Measurements from ENCODE around the gene ASMTL.
A peak's percentile ranks its signal among the peaks of the same experiment; 100 is the strongest.
"Not testable (repeated sequence)": the region's sequence is repeated elsewhere in the genome, so short reads cannot be mapped to it uniquely, and the experiment has no call there.

Gene ASMTL, protein sequence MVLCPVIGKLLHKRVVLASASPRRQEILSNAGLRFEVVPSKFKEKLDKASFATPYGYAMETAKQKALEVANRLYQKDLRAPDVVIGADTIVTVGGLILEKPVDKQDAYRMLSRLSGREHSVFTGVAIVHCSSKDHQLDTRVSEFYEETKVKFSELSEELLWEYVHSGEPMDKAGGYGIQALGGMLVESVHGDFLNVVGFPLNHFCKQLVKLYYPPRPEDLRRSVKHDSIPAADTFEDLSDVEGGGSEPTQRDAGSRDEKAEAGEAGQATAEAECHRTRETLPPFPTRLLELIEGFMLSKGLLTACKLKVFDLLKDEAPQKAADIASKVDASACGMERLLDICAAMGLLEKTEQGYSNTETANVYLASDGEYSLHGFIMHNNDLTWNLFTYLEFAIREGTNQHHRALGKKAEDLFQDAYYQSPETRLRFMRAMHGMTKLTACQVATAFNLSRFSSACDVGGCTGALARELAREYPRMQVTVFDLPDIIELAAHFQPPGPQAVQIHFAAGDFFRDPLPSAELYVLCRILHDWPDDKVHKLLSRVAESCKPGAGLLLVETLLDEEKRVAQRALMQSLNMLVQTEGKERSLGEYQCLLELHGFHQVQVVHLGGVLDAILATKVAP

DNA sequence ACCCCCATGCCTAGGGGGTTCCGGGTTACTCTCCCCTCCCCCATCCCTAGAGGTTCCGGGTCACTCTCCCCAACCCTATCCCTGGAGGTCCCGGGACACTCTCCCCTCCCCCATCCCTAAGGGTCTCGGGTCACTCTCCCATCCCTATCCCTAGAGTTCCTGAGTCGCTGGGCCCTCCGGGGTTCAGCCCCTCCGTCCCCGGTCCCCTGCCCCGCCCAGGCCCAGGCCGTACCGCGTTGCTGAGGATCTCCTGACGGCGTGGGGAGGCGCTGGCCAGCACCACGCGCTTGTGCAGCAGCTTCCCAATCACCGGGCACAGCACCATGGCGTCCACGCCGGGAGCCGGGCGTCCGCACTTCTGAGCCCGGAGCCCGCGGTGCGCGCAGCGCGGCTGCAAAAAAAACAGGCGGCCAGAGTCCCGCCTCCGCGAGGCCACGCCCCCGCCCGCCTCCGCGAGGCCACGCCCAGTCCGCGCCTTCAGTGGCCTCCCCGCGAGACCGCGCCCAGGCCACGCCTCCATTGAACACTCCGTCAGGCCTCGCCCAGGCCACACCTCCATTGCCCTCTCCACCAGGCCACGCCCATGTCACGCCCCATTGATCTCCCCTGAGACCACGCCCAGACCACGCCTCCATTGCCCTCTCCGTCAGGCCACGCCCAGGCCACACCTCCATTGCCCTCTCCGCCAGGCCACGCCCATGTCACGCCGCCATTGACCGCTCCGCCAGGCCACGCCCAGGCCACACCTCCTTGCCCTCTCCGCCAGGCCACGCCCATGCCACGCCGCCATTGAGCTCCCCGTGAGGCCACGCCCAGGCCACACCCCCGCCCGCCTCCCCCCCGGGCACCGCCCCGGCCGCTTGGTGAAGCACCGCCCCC is at the start of gene ASMTL:
TSS of gene ASMTL (minus strand) at position 394 of the 879 bp plus-strand sequence. CDS start at position 325, 69 bp downstream.
- DNase-seq, result no peak

DNA sequence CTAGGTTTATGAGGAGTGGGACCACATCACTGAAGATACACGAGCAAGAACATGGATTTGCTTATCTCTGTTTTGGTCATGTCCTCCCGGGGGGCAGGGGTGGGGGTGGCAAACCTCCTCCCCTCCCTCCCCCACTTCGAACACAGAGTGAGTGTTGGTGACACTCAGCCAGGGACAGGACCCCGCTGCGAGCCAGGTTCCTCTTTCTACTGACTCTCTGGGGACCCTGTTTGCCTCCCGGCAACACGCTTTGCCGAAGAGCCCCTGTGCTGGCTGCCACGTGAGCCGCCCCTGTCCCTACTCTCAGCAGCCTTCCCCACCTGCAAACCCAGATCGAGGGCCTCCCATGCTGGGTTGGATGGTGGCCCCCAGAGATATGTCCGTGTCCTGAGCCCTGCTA is 49.5 kb upstream of the ASMTL start:
- no peak for DNase-seq

DNA sequence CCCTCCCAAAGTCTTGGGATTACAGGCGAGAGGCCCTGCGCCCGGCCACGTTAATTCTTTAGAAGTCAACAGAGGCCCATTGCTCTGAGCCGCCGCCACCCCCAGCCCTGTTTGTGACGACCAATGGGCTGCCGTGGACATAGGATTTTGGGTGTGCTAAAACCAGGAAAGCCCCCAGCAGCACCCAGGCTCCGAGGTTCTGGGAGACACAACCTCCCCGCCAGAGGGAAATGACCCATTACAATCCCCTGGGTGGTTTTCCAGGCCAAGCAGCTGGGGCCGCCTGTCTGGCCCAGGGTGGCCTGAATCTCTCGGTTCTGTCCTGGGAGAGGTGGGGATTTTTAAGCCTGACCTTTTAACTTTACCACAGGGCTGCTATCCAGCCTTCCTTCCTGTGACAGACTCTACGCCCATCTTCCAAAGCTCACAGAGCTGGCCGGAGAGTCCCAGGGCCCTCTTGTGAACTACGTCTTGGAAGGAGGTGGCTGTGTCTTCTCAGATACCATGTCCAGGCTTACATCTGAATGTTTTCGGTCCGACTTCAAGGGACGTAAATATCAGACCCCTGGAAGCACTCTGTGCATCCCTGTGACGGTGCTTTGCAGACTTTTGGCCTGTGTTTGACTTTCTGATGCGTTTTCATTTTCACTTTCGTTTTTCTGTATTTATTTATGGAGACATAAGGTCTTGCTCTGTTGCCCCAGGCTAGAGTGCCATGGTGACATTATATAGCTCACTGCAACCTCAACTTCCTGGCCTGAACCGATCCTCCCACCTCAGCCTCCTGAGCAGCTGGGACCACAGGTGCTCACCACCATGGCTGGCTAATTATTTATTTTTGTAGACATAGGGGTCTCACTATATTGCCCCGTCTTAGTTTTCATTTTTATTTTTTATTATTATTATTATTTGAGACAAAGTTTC is 48.3 kb upstream of the ASMTL start:
- no peak for DNase-seq

DNA sequence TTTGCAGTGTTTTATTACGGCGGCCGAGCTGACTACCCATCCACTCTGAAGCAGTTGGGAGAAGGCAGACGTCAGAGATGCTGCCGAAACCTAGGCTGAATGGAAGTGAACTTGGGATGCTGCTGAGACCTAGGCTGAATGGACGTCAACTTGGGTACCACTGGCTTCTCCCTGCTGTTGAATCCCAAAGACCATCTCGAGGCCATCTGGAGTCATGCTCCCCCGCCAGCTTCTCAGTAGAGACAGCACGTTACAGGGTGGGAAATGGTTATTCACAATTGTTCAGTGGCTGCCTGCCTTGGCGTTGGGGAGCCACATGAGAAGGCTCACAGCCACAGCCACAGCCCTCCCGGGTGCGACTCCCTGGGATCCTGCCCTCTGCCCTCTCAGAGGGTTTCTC is 43.4 kb upstream of the ASMTL start:
- DNase-seq, result no peak

DNA sequence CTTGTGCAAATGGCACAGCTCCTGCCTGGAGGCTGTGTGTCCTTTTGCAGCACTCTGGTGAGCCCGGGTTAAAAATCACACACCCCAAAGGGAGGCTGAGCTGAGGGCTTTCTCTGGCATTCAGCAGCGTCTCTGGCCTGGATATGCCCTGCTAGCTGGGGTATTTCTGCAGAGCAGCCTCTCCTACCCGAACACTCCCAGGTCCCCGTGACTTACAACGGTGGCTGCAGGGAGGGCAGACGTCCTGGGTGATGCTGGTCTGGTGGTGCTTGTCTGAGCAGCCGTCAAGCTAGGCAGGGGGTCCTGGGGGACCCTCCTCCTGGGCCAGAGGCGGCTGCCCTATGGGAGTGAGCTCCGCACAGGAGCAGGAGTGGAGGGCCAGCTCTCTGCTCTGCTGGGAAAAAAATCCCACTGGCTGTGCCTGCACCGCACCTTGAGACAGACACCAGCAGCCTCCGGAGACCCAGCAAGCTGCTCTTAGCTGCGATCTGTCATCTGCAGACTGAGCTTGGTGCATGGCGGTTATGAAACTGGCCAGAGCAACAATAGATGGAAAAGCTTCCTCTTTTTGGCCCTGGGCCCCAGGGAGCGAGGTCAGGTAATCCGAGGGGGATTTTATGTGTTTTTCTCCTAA is 41.3 kb upstream of the ASMTL start:
- peak in 1 of 14 donors; percentile 2 for DNase-seq

DNA sequence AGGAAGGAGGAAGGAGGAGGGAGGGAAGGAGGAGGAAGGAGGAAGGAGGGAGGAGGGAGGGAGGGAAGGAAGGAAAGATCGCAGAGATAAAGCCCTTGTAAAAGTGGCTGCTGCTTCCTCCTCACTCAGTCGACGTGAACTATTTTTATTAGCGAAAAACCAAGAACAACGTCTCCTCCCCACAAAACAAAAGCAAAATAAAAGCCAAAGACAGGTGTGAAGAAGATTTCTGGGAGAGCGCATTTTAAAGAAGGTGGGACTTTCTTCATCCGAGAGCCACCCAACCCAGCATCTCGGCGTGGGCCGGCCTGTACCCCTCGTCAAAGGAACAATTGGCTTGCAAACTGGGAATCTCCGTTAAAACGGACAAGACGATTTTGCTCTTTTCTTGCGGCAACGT is 40.7 kb upstream of the ASMTL start:
- DNase-seq, result no peak

DNA sequence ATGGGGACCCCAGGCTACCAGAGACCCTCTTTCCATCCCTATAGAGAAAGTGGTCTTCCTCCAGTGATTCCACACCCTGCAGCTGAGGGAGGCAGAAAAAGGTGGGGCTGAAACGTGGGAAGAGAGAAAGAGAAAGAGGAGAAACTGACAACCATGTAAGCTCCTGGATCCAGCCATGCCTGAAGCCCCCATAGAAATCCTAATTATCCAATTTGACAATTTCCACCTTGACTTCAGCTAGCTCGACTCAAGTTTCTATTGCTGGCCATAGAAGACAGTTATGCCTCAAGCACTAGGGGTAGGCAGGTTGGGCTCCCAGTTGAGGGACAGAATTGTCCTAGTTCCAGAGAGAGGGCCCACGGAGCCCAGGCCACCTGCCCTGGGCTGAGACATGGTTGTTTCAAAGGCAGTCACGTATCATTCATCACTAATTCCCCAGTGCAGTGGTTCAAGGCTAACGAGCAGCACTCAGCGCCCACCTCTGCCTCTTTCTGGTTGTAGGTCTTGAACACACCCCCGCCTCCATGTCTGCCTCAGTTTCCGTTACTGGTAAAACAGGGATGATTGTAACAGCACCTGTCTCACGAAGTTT is 39.8 kb upstream of the ASMTL start:
- no peak for DNase-seq

DNA sequence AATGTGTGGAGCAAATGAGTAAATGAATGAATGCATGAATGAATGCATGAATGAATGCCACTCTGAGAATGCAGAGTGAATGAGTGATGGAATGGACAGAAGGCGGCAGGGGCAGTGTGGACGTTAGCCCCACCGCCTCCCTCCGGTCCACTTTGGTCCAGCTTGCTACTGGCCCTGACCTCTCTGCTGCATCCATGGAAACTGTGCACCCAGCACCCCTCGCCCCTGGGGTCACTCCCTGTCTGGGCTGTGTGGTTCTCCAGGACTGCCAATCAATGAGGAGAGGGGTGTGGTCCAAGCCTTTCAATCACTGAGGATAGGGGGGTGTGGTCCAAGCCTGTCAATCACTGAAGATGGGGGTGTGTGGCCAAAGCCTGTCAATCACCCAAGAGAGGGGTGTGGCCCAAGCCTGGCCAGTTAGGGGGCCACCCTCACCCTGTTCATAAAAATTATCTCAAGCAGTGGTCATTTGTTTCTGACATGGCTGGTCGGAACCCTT is 39.2 kb upstream of the ASMTL start:
- DNase-seq, result no peak

DNA sequence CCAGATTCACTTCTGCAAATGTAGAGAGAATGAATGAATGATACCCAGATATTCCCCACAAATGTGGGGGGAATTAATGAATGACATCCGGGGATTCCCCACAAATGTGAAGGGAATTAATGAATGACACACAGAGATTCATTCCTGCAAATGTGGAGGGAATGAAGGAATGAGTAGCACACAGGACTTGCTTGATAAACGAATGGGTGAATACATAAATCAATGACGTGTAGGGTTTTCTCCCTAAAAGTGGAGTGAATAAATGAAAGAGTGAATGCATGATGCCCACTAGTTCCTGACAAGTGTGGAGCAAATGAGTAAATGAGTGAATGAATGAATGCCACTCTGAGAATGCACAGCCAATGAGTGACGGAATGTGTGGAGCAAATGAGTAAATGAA is 38.5 kb upstream of the ASMTL start:
- not testable (repeated sequence) for DNase-seq

DNA sequence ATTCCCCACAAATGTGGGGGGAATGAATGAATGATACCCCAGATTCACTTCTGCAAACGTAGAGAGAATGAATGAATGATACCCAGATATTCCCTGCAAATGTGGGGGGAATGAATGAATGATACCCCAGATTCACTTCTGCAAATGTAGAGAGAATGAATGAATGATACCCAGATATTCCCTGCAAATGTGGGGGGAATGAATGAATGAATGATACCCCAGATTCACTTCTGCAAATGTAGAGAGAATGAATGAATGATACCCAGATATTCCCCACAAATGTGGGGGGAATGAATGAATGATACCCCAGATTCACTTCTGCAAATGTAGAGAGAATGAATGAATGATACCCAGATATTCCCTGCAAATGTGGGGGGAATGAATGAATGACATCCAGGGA is 38.0 kb upstream of the ASMTL start:
- not testable (repeated sequence) for DNase-seq

DNA sequence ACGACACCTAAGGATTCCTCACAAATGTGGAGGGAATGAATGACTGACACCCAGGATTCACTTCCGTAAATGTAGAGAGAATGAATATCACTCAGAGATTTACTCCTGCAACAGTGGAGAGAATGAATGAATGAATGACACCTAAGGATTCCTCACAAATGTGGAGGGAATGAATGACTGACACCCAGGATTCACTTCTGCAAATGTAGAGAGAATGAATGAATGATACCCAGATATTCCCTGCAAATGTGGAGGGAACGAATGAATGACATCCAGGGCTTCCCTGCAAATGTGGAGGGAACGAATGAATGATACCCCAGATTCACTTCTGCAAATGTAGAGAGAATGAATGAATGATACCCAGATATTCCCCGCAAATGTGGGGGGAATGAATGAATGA is 36.6 kb upstream of the ASMTL start:
- DNase-seq, result not testable (repeated sequence)

DNA sequence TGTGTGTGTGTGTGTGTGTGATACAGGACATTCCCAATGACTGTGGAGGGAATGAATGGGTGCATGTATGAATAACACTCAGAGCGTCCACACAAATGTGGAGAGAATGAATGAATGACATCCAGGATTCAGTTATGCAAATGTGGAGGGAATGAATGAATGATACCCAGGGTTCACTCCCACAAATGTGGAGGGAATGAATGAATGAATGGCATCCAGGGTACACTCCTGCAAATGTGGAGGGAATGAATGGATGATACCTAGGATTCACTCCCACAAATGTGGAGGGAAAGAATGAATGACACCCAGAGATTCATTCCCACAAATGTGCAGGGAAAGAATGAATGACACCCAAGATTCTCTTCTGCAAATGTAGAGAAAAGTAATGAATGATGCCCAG is 36.0 kb upstream of the ASMTL start:
- no peak for DNase-seq

DNA sequence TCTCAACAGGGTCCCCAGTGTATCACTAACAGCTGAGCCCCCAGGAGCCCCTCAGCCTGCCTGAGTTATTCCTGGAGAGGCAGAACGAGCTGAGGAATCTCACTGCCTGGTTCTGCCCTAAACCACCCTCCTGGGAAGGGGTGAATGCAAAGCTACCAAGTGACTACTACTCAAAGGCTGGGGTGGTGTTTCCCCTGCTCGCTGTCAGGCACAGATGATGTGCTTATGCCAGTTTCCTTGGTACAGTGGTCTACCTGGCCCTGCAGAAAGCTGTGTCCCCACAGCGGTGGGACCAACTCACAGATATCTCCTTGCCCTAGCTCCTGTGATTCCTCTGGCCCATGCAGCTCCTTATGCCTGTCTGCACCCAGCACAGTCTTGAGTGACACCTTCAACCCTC is 35.4 kb upstream of the ASMTL start:
- DNase-seq, result no peak

DNA sequence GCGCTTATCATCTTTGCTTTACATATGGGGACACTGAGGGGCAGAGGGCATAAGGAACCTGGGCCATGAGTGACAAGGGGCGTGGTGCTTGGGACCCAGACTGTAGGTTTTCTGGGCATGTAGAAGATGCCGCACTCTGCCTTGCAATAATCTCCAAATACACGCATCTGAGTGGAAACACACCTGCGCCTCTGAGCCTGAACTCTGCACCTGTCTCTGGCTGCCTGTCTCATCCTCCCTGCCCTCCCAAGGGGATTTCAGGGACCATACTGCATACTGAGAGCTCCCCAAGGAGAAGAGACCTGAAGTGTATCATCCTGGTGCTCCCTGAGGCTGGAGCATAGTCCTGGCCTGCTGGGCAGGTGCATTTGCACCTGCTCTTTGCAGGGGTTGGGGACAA is 34.7 kb upstream of the ASMTL start:
- DNase-seq, result no peak

DNA sequence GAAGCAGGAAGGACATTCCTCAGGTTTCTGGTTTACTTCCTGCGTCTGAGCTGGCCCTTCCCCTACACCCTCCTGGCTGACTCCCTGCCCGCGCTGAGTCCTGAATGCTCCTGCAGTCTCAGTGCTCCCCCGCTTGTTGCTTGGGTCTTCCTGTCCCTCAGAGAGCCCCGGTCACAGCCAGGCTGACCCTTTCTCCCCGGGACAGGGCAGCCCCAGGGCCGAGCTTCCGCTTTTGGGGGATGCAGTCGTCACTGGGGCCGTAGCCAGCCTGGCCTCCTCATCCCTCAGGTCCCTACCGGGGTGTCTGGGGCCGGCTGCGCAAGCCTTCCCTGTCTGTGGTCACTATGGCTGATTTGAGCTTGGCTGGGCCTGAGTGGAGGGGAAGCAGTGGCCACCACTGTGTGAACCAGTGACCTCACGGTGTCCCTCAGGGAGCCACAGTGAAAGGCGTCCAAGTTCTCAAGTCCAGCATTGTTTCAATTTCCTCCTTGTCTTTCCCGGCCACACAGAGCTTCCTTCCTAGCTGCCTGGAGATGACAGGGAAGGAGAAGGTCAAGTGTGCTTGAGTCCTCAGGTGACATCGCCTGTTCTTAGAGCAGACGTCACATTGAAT is 34.1 kb upstream of the ASMTL start:
- no peak for DNase-seq

DNA sequence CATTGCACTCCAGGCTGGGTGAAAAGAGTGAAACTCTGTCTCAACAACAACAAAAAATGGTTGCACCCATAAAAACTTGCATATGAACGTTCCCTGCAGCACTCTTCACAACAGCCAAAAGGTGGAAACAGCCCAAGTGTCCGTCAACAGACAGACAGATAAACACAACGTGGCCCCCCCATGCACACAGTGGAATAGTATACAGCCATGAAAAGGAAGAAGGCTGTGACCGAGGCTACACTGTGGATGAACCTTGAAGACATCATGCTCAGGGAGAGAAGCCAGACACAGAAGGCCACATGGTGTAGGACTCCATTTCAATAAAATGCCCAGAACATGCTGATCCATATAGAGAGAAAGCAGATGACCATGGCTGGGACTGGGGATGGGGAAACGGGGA is 33.5 kb upstream of the ASMTL start:
- no peak for DNase-seq

DNA sequence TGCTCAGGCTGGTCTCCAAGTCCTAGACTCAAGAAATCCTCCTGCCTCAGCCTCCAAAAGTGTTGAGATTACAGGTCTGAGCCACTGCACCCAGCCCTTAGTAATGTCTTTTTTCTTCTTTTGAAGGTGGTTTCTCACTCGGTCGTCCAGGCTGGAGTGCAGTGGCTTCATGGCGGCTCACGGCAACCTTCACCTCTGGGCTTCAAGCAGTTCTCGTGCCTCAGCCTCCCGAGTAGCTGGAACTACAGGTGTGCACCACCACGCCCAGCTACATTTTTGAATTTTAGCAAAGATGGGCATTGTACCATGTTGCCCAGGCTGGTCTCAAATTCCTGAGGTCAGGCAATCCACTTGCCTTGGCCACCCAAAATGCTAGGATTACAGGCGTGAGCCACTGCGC is 32.3 kb upstream of the ASMTL start:
- no peak for DNase-seq

DNA sequence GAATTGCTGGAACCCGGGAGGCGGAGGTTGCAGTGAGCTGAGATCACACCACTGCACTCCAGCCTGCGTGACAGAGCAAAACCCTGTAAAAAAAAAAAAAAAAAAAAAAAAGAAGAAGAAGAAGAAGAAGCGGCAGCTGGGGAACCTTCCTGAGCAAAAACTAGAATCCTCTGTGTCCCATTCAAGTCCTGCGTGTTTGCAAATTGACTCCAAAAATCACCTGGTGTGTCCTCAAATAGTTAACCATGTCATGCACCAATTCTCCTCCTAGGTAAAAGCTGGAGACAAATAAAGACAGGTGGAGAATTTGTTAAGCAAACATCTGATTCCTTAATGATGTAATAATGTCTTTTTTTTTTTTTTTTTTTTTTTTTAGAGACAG is 31.9 kb upstream of the ASMTL start:
- DNase-seq, result no peak

DNA sequence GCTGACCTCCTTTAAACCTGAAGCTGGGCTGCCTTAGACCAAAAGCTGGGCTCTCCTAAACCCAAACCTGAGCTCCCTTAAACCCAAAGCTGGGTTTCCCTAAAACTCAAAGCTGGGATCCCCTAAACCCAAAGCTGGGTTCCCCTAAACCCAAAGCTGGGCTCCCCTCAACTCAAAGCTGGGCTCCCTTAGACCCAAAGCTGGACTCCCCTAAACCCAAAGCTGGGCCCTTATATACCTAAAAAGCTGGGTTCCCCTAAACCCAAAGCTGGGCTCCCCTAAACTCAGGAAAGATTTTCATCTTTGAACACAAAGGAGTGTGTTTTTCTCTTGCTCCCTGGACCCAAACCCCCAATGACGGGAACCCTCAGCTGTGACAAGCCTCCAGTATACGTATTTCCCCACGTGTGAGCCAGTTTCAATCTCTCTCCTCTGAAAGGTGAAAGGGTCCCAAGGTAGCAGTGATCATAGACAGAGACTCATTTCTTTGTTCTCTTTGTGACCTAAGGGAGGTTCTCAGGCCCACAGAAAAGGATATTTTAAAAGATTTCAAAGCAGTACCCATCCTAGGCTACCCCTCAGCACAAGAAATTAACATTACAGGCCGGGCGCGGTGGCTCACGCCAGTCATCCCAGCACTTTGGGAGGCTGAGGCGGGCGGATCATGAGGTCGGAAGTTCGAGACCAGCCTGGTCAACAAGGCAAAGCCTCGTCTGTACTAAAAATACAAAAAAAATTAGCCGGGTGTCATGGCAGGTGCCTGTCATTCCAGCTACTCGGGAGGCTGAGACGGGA is 31.3 kb upstream of the ASMTL start:
- DNase-seq, result no peak

DNA sequence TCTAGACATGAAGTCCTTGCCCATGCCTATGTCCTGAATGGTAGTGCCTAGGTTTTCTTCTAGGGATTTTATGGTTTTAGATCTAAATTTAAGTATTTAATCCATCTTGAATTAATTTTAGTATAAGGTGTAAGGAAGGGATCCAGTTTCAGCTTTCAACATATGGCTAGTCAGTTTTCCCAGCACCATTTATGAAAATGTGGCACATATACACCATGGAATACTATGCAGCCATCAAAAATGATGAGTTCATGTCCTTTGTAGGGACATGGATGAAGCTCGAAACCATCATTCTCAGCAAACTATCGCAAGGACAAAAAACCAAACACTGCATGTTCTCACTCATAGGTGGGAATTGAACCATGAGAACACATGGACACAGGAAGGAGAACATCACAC is 29.8 kb upstream of the ASMTL start:
- DNase-seq, result not testable (repeated sequence)

Measured in C1 segment of cervical spinal cord (tissue), 14 donors.